ENCODE data around the gene SVIL.
A peak's percentile ranks its signal among the peaks of the same experiment; 100 is the strongest.
"Not testable (repeated sequence)": the region's sequence is repeated elsewhere in the genome, so short reads cannot be mapped to it uniquely, and the experiment has no call there.

The SVIL gene

GRCh38 chr10:29621161-29621560 lies 13.6 kb downstream of the SVIL start:
- peak; percentile 50 for DNase-seq

- no peak for DNase-seq
Measured at GRCh38 chr10:29620112-29620690, 14.6 kb downstream of the SVIL start.

DNA sequence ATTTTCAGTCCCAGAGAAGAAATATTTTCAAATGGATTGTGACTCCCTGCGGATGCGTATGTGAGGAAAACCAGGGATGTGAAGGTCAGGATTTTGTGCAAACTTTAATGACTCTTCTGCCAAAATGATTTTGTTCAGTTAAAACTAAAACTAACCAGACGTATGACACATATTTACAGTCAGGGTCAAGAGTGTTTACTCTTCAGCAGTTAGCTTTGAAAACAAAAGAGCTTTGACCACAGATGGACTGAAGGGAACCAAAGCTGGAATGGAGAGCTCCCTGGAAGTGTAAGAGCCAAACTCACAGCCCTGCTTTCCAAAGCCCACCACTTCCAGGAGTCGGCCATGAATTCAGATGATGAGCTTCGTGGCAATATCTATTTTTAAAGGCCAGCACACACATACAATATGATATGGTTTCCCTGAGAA lies 15.5 kb downstream of the SVIL start:
- DNase-seq: no peak

GRCh38 chr10:29618341-29619171 lies 16.2 kb downstream of the SVIL start:
- DNase-seq: no peak

- no peak for DNase-seq
Measured at GRCh38 chr10:29617880-29618340, 16.9 kb downstream of the SVIL start.

DNA sequence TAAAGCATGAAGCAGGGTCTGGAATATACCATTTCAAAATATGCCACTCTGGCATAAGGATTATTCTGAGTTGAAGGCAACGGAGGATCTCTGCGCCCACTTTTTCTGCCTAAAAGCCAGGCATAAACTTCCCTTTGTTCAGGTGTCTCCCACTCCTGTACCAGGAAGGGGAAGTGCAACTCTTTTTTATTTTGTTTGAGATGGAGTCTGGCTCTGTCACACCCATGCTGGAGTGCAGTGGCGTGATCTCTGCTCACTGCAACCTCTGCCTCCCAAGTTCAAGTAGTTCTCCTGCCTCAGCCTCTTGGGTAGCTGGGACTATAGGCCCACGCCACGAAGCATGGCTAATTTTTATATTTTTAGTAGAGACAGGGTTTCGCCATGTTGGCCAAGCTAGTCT lies 18.2 kb downstream of the SVIL start:
- no peak for DNase-seq

DNA sequence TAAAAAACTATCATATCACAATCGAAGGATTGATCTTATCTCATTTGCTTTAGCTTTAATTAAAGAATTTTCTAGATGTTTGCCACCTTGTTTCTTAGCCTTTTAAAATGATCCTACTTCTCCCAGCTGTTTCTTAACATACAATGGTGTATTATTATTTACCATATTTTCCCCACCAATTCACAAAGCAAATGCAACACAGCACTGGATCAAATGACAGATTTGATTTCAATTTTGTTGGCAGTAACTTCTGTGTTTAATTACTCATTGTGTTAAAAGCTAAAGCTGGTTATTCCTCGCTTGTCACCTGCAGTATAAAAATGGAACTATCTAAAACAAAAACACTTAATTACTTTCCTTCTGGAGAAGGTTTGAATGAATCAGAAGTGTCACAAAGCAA lies 19.6 kb downstream of the SVIL start:
- no peak for DNase-seq

DNA sequence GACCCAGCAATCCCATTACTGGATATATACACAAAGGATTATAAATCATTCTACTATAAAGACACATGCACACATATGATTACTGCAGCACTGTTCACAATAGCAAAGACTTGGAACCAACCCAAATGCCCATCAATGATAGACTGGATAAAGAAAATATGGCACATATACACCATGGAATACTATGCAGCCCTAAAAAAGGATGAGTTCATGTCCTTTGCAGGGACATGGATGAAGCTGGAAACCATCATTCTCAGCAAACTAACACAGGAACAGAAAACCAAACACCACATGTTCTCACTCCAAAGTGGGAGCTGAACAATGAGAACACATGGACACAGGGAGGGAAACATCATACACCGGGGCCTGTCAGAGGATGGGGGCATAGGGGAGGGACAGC lies 20.5 kb downstream of the SVIL start:
- not testable (repeated sequence) for DNase-seq

- no peak for DNase-seq
Measured at GRCh38 chr10:29613791-29614190, 21.0 kb downstream of the SVIL start.

DNA sequence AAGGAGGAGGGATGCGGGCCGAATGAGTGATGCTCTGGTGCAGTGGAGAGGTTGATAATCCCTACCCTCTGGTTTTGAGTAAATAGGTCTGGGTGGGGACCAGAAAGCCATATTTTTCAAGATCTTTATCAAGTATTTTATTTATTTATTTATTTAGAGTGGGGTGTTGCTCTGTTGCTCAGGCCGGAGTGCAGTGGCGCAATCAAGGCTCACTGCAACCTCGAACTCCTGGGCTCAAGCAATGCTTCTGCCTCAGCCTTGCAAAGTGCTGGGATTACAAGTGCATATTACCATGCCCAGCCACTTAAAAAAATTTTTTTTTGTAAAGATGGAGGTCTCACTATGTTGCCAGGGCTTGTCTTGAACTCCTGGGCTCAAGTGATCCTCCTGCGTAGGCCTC lies 21.6 kb downstream of the SVIL start:
- no peak for DNase-seq

- DNase-seq: no peak
Measured at GRCh38 chr10:29612657-29613056, 22.1 kb downstream of the SVIL start.

DNA sequence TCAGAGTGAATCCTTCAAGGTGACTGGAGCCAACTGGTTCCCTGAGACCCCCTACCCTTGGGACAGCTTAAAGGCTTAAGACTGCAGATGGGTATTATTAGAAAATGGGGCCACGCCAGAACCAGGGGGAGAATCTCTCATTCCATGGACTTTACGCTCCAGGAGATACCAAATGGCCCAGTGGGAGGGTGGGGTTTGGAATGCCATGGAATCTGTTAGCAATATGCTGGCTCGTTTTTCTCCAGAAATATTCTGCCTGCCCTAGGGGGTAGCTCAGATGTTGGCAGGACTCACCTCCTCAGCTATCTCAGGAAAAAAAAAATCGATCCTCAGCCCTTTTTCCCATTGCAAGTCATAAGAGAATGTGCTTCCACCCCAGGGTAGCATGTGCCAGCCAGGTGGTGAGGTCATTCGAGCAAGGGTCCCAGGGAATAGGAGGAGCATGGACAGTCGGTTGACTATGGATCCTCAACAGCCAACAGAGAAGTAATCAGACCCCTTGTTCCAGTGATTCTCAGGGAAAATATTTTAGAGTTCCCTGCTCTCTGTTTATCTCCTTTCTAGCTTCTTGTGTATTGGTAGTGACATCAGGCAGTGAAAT lies 22.9 kb downstream of the SVIL start:
- DNase-seq: no peak

DNA sequence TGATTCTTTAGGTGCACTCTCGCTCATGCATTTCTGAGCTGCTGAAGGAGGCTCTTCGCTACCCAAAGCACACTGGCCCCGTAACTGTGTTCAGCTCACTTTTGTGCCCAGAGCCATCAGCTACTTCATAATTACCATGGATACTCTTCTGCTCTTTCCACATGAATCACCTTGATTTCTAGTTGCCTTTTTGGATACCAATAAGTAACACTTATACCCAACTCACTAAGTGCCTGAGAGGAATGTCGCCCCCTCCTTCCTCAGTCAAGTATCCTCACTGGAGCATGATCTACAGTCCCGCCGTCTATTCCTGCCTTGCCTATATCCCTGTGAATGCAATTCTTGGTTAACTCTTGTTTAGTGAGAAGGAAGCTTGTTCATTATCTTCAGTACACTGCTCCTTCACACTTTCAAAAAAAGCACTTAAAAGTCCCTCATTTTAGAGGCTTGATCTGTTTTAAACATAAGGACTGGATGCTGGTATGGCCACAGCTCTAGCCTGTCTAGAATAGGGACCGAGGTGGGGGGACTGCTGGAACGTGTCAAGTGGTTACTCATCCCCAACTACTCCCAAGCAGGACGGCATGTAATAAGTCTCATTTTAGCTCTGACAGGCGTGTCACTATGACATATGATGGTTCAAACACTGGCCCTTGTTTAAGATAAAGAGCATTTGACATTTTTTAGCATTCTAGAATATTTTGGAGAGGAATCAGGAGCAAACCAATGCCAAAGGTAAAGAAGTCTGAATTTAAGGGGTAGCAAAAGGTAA lies 23.7 kb downstream of the SVIL start:
- DNase-seq: no peak

GRCh38 chr10:29610331-29610730 lies 24.4 kb downstream of the SVIL start:
- not testable (repeated sequence) for DNase-seq

DNA sequence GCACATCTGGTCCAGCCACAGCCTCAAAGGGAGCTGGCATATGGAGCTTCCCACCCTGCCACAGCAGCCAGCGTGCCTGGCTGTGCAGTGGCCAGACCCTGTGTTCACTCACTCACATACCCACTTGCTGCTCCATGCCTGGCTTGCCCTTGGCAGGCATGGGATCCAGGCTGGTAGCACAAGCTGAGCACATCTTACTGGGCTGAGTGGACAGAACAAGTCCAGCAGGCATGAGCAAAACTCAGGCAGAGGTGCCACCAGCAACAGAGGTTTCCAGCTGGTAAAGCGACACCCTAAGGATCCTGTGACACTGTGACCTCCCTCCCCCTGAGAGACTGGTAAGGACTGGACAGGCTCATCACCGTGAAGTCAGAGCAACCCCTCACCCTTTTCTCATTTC lies 25.1 kb downstream of the SVIL start:
- DNase-seq: no peak

DNA sequence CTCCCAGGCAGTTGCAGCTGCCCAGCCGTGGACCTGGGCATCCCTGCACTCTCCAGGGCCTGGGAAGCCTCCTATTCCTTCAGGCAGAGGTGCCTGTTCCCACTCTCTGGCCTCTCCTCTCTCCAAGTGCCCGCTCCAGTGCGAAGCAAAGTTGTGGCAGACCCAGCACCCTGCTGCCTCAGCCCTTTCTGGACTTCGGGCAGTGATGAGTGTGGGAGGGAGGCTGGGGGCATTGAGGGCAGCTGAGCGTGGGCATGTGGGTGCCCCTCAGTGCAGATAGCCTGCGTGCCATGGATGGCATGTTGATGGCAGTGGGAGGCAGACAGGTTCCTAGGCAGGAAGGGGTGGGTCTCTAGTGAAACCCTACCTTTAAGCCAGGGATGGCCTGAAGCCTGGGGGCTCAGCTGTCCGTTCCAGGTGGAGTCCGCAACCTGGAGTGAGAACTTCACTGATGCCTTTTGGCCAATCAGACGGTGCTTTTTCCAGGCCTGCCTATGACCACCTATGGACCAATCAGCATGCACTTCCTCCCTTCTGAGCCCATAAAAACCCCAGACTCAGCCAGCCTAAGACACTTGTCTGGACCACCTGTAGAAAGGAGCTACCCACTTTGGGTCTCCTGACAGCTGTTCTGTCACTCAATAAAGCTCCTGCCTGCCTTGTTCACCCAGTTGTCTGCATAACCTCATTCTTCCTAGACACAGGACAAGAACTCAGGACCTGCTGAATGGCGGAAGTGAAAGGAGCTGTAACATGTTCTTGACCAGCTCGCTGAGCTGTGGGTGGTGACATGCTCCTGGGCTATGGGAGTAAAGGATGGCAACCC lies 26.1 kb downstream of the SVIL start:
- no peak for DNase-seq

- no peak for DNase-seq
Measured at GRCh38 chr10:29608062-29608461, 26.7 kb downstream of the SVIL start.

DNA sequence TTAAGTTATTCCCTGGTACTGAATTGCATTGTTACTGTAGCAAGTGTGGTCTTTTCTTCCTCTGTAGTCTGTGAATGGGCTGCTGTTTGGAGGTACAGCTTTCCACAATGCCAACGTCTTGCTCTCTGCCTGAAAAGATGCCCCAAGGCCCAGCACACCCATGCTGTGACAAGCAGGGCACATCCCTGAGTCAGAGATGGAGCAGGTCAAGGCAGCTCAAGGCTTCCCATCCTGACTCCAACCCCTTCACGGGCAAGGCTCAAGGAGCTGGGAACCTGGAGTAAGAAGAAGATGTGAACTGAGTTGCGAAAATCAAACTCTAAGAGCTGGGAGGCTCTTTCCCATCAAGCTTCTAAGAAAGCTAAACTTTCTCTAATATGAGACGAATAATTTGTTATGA lies 27.2 kb downstream of the SVIL start:
- DNase-seq: no peak

DNA sequence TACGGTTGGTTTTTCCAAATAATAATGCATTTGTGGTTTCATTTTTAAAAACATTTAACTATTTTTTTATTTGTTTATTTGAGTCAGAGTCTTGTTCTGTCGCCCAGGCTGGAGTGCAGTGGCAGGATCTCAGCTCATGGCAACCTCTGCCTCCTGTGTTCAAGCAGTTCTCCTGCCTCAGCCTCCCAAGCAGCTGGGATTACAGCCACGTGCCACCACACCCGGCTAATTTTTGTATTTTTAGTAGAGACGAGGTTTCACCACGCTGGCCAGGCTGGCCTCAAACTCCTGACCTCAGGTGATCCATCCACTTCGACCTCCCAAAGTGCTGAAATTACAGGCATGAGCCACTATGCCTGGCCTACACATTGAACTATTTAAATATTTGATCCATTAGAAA lies 28.1 kb downstream of the SVIL start:
- DNase-seq: not testable (repeated sequence)

DNA sequence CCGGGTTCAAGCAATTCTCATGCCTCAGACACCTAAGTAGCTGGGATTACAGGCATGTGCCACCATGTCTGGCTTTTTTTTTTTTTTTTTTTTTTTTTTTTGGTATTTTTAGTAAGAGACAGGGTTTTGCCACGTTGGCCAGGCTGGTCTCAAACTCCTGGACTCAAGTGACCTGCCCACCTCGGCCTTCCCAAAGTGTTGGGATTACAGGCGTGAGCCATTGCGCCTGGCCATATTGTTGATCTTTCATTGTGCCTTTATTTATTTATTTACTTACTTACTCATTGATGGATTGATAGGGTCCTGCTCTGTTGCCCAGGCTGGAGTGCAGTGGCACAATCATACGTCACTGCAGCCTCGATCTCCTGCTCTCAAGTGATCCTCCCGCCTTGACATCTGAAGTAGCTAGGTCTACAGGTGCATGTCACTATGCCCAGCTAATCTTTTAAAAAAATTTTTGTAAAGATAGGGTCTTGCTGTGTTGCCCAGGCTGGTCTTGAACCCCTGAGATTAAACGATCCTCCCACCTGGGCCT lies 30.4 kb downstream of the SVIL start:
- DNase-seq: no peak

- no peak for DNase-seq
Measured at GRCh38 chr10:29603223-29603896, 31.4 kb downstream of the SVIL start.

GRCh38 chr10:29600821-29601220 lies 34.0 kb downstream of the SVIL start:
- no peak for DNase-seq

Data from DMS 273 treated with DMSO at 0.1 percent for 48 hours (cell line).